Osteoblast (primary cell): Measurements from ENCODE around the gene RYR2. TPM values are rescaled to one million over a fixed set of nuclear protein-coding genes. Genes with fewer than 3 reads are reported as not detected.

Experiments
- DNase-seq: peaks from one replicate; pipeline ENCODE4 v3.0.0; 2011; ENCODE audit warnings: low spot score, mixed read lengths; ENCODE audit not compliant: insufficient read length; ENCODE audit errors: missing footprints
- H2AFZ ChIP-seq: 2 replicates; pipeline ENCODE4 v1.6.0; 2011; ENCODE audit warnings: mild to moderate bottlenecking, low read length
- H3K27ac ChIP-seq: 2 replicates; pipeline ENCODE4 v1.5.1; 2011; ENCODE audit warnings: mild to moderate bottlenecking, low read depth, low read length, moderate library complexity
- H3K27me3 ChIP-seq: 2 replicates; pipeline ENCODE4 v1.6.0; 2012; ENCODE audit warnings: mild to moderate bottlenecking, control low read depth, inconsistent platforms, low read length, moderate library complexity; ENCODE audit not compliant: insufficient read depth
- H3K36me3 ChIP-seq: 2 replicates; pipeline ENCODE4 v1.5.1; 2011; ENCODE audit warnings: mild to moderate bottlenecking, low read length, control low read depth, moderate library complexity; ENCODE audit not compliant: insufficient read depth
- H3K4me1 ChIP-seq: 2 replicates; pipeline ENCODE4 v1.5.1; 2011; ENCODE audit warnings: mild to moderate bottlenecking, low read length, control low read depth, moderate library complexity; ENCODE audit not compliant: insufficient read depth
- H3K4me2 ChIP-seq: 2 replicates; pipeline ENCODE4 v1.6.0; 2011; ENCODE audit warnings: mild to moderate bottlenecking, low read length; ENCODE audit not compliant: insufficient read depth
- H3K4me3 ChIP-seq: fragments of 200-600 bp; sonication (generic); 3 replicates; pipeline ENCODE4 v1.5.1; 2012; ENCODE audit warnings: mild to moderate bottlenecking, low read length, inconsistent platforms; ENCODE audit not compliant: insufficient read depth
- H3K79me2 ChIP-seq: 2 replicates; pipeline ENCODE4 v1.6.0; 2012; ENCODE audit warnings: mild to moderate bottlenecking, low read length, control low read depth, inconsistent platforms; ENCODE audit not compliant: insufficient read depth
- H3K9me3 ChIP-seq: 2 replicates; pipeline ENCODE4 v1.5.1; 2011; ENCODE audit warnings: low read depth, low read length, control low read depth
- H4K20me1 ChIP-seq: 2 replicates; pipeline ENCODE4 v1.6.0; 2012; ENCODE audit warnings: mild to moderate bottlenecking, low read length, control low read depth; ENCODE audit not compliant: insufficient read depth
- CTCF ChIP-seq: IDR thresholded peaks from 2 replicates; pipeline ENCODE4 v1.5.1; 2011; ENCODE audit warnings: mild to moderate bottlenecking, low read depth, low read length, moderate library complexity; ENCODE audit errors: extremely low read depth
- total RNA-seq: library from RNA; depleted of rRNA; stranded (reverse); fragments of >200 nt; gene quantifications from 2 replicates; pipeline ENCODE4 v1.2.3, GENCODE V29; 2012

Gene RYR2
- total RNA-seq, 1 donor: not detected

DNA sequence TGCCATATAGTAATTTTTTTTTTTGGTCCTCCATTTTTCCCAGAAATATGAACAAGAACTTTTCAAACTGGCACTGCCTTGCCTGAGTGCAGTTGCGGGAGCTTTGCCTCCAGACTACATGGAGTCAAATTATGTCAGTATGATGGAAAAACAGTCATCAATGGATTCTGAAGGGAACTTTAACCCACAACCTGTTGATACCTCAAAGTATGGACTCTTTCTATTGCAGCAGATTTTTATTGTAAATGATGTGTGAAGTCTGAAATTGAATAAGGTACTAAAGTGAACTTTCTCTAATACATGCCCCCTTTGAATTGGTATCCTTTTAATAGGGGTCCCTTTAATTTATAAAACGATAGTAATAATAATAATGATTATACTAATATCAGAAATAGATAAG is 613.8 kb downstream of the RYR2 start:
- TF ChIP-seq CTCF: no peak
- Histone ChIP-seq H3K4me1 (no peaks in the 10 kb centered on the region), H3K9me3 (peaks cover 3% of the 10 kb centered on the region), H3K27me3 (no peaks in the 10 kb centered on the region), H3K79me2 (no peaks in the 10 kb centered on the region), H2AFZ (no peak overlapping the region), H3K36me3 (no peaks in the 10 kb centered on the region), H3K27ac (no peak overlapping the region), H3K4me2 (no peak overlapping the region), H3K4me3 (no peak overlapping the region), H4K20me1 (no peaks in the 10 kb centered on the region)
- no peak for DNase-seq

DNA sequence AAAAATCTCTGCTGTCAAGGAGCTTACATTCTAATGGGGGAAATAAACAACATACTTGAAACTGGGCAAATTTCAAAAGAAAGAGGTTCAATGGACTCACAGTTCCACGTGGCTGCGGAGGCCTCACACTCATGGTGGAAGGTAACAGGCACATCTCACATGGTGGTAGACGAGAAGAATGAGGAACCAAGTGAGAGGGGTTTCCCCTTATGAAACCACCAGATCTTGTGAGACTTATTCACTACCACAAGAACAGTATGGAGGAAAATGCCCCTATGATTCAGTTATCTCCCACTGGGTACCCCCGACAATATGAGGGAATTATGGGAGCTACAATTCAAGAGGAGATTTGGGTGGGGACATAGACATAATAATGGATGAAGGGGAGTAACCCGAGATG is 622.4 kb downstream of the RYR2 start:
- TF ChIP-seq CTCF: no peak
- Histone ChIP-seq H3K27me3 (no peaks in the 10 kb centered on the region), H3K36me3 (no peaks in the 10 kb centered on the region), H3K4me1 (no peaks in the 10 kb centered on the region), H3K4me2 (no peak overlapping the region), H3K4me3 (no peak overlapping the region), H3K9me3 (peaks cover 6% of the 10 kb centered on the region), H2AFZ (no peak overlapping the region), H3K27ac (no peak overlapping the region), H4K20me1 (no peaks in the 10 kb centered on the region), H3K79me2 (no peaks in the 10 kb centered on the region)
- DNase-seq: no peak

- no peak for TF ChIP-seq CTCF
- Histone ChIP-seq H3K4me2 (no peak overlapping the region), H2AFZ (no peak overlapping the region), H3K4me1 (no peaks in the 10 kb centered on the region), H3K36me3 (no peaks in the 10 kb centered on the region), H3K27me3 (no peaks in the 10 kb centered on the region), H3K79me2 (no peaks in the 10 kb centered on the region), H3K9me3 (peaks cover 3% of the 10 kb centered on the region), H3K4me3 (no peak overlapping the region), H4K20me1 (no peaks in the 10 kb centered on the region), H3K27ac (no peak overlapping the region)
- no peak for DNase-seq
These were observed 628.3 kb downstream of the RYR2 start for GRCh38 chr1:237670302-237670701.

DNA sequence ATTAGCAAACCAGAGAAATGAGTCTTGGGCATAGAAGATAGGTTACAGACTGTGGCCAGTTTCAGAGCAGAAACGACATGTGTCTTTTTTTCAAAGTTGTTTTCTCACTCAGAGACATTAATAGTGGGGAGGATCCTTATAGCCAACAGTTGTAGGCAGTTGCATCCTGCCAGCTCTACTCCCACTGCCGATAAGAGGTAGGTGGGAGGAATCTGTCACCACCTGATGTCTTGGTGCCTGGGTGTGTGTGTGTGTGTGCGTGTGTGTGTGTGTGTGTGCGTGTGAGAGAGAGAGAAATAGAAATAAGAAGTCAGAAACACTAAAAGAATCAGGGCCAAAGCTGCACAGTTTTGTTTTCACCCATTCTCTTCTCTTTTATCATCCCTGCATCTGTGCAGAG is 629.3 kb downstream of the RYR2 start:
- Histone ChIP-seq H3K9me3 (peaks cover 5% of the 10 kb centered on the region), H3K4me3 (no peak overlapping the region), H3K4me1 (no peaks in the 10 kb centered on the region), H3K27me3 (no peaks in the 10 kb centered on the region), H3K27ac (no peak overlapping the region), H3K36me3 (no peaks in the 10 kb centered on the region), H2AFZ (no peak overlapping the region), H4K20me1 (no peaks in the 10 kb centered on the region), H3K79me2 (no peaks in the 10 kb centered on the region), H3K4me2 (no peak overlapping the region)
- no peak for TF ChIP-seq CTCF
- DNase-seq: no peak
